DND-41 (cell line): ENCODE data around the gene EMC8.

Experiments
- ATAC-seq: fragments of 200-7000 bp; cut with Tn5 transposase; 3 replicates; pipeline ENCODE4 v1.9.1; 2021; ENCODE audit warnings: low read depth; ENCODE audit not compliant: insufficient read depth
- DNase-seq: peaks from one replicate; pipeline ENCODE4 v3.0.0-alpha.2; 2020
- H2AFZ ChIP-seq: 2 replicates; pipeline ENCODE4 v1.6.0; 2012; ENCODE audit warnings: low read depth, low read length
- H3K27ac ChIP-seq: 2 replicates; pipeline ENCODE4 v1.5.1; 2012; ENCODE audit warnings: low read length, inconsistent platforms
- H3K27me3 ChIP-seq: fragments of 200-600 bp; sonication (generic); 2 replicates; pipeline ENCODE4 v1.6.0; 2012; ENCODE audit warnings: low read length, mild to moderate bottlenecking, inconsistent platforms; ENCODE audit not compliant: insufficient read depth, poor library complexity
- H3K36me3 ChIP-seq: 2 replicates; pipeline ENCODE4 v1.5.1; 2012; ENCODE audit warnings: low read length, inconsistent platforms; ENCODE audit not compliant: insufficient read depth
- H3K4me1 ChIP-seq: 2 replicates; pipeline ENCODE4 v1.5.1; 2012; ENCODE audit warnings: mild to moderate bottlenecking, low read length; ENCODE audit not compliant: insufficient read depth
- H3K4me2 ChIP-seq: 2 replicates; pipeline ENCODE4 v1.6.0; 2012; ENCODE audit warnings: mild to moderate bottlenecking, moderate library complexity, low read length, inconsistent platforms; ENCODE audit not compliant: insufficient read depth
- H3K4me3 ChIP-seq, 2 experiments: fragments of 200-600 bp in 1 of 2; shearing (Covaris generic) in 1 of 2; 2 replicates each; pipeline ENCODE4 v1.5.1; 2012 to 2016; ENCODE audit warnings: inconsistent platforms in 2 of 2, low read length in 2 of 2, mild to moderate bottlenecking in 2 of 2, low read depth in 1 of 2, moderate library complexity in 1 of 2
- H3K79me2 ChIP-seq: 2 replicates; pipeline ENCODE4 v1.6.0; 2012; ENCODE audit warnings: low read length, inconsistent platforms; ENCODE audit not compliant: insufficient read depth
- H3K9ac ChIP-seq: 2 replicates; pipeline ENCODE4 v1.6.0; 2012; ENCODE audit warnings: low read depth, mild to moderate bottlenecking, inconsistent platforms, low read length, moderate library complexity
- H3K9me3 ChIP-seq: 2 replicates; pipeline ENCODE4 v1.5.1; 2012; ENCODE audit warnings: low read length, moderate library complexity, mild to moderate bottlenecking, inconsistent platforms; ENCODE audit not compliant: insufficient read depth, severe bottlenecking
- H4K20me1 ChIP-seq: 2 replicates; pipeline ENCODE4 v1.6.0; 2012; ENCODE audit warnings: low read length; ENCODE audit not compliant: insufficient read depth
- CTCF ChIP-seq: IDR thresholded peaks from 2 replicates; pipeline ENCODE4 v1.5.1; 2012; ENCODE audit warnings: borderline replicate concordance, low read length, moderate library complexity, mild to moderate bottlenecking; ENCODE audit not compliant: poor library complexity, severe bottlenecking; ENCODE audit errors: extremely low read depth
- EZH2 ChIP-seq: IDR thresholded peaks from 3 replicates; pipeline ENCODE4 v1.6.1; 2012; ENCODE audit warnings: borderline replicate concordance, low read depth, mild to moderate bottlenecking, moderate library complexity, low read length, inconsistent platforms; ENCODE audit not compliant: severe bottlenecking

Gene EMC8

GRCh38 chr16:85781156-85781555 lies 18.2 kb downstream of the EMC8 start:
- no peak overlapping the region for H3K9ac ChIP-seq
- TF ChIP-seq CTCF: no peak
- TF ChIP-seq EZH2: no peak
- H3K27ac ChIP-seq: no peak overlapping the region
- H2AFZ ChIP-seq: no peak overlapping the region
- no peaks in the 10 kb centered on the region for H3K4me1 ChIP-seq
- H4K20me1 ChIP-seq: peaks cover 38% of the 10 kb centered on the region
- no peaks in the 10 kb centered on the region for H3K27me3 ChIP-seq
- peaks cover 89% of the 10 kb centered on the region for H3K36me3 ChIP-seq
- no peak for ATAC-seq
- H3K9me3 ChIP-seq: no peaks in the 10 kb centered on the region
- no peak for DNase-seq
- H3K79me2 ChIP-seq: peaks cover 17% of the 10 kb centered on the region
- no peak overlapping the region for H3K4me2 ChIP-seq
- H3K4me3 ChIP-seq: no peak overlapping the region

DNA sequence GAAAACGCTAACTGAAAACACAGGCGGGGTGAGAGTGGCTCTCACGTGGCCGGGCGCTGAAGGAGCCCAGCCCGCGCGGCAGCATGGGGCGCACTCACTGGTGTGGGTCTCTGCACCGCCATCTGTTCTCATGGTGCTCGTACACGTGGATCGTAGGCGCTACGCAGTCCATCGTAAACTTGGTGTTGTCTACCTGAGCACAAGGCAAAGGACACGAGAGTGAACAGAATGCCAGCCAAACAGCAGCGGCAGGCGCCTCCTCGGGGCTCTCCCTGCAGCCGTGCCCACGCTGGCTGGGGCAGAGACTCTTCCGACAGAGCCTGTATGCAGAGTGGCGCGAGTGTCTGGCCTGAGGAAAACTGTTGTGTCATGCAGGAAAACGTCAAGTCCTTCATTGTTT lies 19.1 kb downstream of the EMC8 start:
- Histone ChIP-seq H3K4me3 (no peak overlapping the region), H3K27ac (no peak overlapping the region), H3K79me2 (peaks cover 13% of the 10 kb centered on the region), H3K4me2 (no peak overlapping the region), H2AFZ (no peak overlapping the region), H4K20me1 (peaks cover 33% of the 10 kb centered on the region), H3K4me1 (no peaks in the 10 kb centered on the region), H3K9me3 (no peaks in the 10 kb centered on the region), H3K9ac (no peak overlapping the region), H3K36me3 (peaks cover 84% of the 10 kb centered on the region), H3K27me3 (no peaks in the 10 kb centered on the region)
- DNase-seq (no peak), ATAC-seq (no peak)
- TF ChIP-seq EZH2: no peak

GRCh38 chr16:85778873-85779272 lies 20.5 kb downstream of the EMC8 start:
- Histone ChIP-seq H3K4me3 (no peak overlapping the region), H3K9ac (no peak overlapping the region), H3K27me3 (no peaks in the 10 kb centered on the region), H3K79me2 (peaks cover 7% of the 10 kb centered on the region; the same call in 1 of the 2 replicates), H3K27ac (no peak overlapping the region), H3K4me2 (no peak overlapping the region), H4K20me1 (peaks cover 29% of the 10 kb centered on the region), H3K4me1 (no peaks in the 10 kb centered on the region), H3K9me3 (no peaks in the 10 kb centered on the region), H3K36me3 (peaks cover 78% of the 10 kb centered on the region), H2AFZ (no peak overlapping the region)
- TF ChIP-seq CTCF (no peak), EZH2 (no peak)
- no peak for ATAC-seq
- no peak for DNase-seq

DNA sequence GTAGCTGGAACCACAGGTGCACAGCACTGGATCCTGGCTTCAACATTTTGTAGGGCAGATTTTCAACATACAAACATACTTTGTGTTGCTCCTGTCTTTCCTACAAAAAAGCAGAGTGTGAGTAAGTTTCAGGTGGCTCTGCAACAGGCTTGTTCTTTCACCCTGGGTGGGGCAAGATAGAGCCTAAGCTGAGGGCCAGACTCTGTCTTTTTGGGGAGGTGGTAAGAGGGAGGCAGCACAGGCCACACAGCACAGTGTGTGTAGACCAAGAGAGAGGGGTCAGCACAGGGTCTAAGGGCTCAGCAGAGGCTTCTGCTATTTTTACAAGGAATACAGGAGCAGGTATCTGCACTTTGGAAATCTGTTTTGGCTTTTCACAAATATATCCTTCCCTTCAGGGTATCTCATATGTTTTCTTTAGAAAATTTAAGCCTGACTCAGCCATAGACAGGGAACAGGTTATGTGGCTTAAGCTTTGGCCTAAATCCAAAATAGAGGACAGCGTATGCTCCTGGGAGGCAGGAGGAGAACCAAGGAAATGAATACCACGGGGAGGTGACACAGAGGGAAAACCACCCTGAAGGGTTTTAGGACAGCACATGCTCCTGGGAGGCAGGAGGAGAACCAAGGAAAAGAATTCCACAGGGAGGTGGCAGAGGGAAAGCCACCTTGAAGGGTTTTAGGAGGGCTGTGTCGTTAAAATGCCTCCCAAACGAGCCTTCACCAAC lies 21.6 kb downstream of the EMC8 start:
- Histone ChIP-seq H4K20me1 (peaks cover 23% of the 10 kb centered on the region), H3K27me3 (no peaks in the 10 kb centered on the region), H3K36me3 (peaks cover 70% of the 10 kb centered on the region), H3K4me2 (no peak overlapping the region), H3K9ac (no peak overlapping the region), H3K79me2 (no peaks in the 10 kb centered on the region), H3K9me3 (no peaks in the 10 kb centered on the region), H3K4me3 (no peak overlapping the region), H2AFZ (no peak overlapping the region), H3K27ac (no peak overlapping the region), H3K4me1 (no peaks in the 10 kb centered on the region)
- DNase-seq (no peak), ATAC-seq (no peak)
- TF ChIP-seq CTCF (no peak), EZH2 (no peak)
